ENCODE data around the gene SHH.

The SHH gene

DNA sequence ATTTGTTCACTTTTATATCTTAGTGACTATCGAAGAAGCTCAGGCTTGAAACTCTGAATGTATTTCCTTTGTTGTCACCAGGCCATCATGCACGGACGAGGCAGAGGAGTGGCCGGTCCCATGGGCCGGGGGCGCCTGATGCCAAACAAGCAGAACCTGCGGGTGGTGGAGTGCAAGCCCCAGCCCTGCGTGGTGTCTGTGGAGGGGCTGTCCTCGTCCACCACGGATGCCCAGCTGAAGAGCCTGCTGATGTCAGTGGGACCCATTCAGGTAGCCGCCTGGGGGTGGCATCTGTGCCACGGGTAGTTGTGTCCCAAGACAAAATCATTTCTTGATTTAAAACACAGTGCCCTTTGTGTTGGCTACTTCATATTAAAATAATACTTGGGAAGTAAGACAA is 45.9 kb downstream of the SHH start:
- DNase-seq (ENCODE audit: low read depth in 3 of 3, low spot score in 1 of 3): no peak

GRCh38 chr7:155765458-155765857 is 46.8 kb downstream of the SHH start:
- no peak for DNase-seq (ENCODE audit: low read depth in 3 of 3, low spot score in 1 of 3)

GRCh38 chr7:155764438-155764793 is 47.8 kb downstream of the SHH start:
- DNase-seq (ENCODE audit: low read depth in 3 of 3, low spot score in 1 of 3): no peak

DNA sequence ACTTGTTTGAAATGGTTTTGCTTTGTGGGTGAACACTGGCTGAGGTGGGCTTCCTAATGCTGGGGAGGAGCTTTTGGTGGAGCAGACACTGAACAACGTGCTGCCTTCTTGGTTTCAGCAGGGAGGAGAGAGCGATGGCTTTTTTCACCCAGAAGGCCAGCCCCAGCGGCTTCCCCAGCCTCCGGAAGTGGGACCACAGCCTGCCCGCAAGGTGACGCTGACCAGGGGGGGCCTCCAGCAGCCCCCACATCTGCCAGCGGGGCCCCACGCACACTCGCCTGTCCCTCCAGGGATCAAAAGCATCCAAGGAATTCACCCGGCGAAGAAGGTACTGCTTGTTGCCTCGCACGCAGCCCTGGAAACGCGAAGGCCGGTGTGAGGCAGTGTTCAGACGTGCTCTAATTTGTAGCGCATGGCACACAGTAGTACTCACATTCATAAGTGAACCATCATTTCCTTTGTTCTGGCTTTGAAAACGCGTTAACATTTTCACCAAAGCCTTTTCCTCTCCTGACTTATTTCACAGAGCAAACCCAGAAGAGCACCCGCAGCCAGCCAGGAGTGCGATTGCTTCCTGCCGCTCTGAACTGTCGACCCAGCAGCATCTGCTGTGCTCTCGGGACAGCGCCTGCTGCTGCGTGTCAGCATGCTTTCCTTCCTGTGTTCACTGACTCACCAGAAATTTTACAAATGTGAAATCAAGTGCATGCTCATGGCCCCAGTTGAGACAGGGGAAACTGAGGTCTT is 48.4 kb downstream of the SHH start:
- DNase-seq (ENCODE audit: low read depth in 3 of 3, low spot score in 1 of 3): peak in 1 of 3 donors; percentile 11

DNA sequence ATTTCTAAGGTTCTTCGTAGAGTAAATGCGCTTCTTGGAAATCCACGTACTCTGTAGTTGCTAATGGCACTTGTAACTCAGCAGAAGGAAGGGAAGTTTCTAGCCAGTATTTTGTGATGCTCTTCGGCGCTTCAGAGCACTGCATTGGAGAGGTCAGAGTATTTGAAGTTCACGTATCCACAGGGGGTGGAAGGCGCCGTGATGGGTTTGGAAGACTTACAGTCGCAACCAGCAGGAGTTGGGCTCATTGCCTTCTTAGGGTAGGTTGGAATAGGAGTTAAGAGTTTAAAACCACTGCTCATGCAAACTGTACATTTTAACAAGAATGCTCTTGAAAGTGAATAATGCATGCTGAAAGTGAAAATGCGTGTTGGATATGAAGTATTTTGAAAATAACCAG is 49.1 kb downstream of the SHH start:
- DNase-seq (ENCODE audit: low read depth in 3 of 3, low spot score in 1 of 3): no peak

DNA sequence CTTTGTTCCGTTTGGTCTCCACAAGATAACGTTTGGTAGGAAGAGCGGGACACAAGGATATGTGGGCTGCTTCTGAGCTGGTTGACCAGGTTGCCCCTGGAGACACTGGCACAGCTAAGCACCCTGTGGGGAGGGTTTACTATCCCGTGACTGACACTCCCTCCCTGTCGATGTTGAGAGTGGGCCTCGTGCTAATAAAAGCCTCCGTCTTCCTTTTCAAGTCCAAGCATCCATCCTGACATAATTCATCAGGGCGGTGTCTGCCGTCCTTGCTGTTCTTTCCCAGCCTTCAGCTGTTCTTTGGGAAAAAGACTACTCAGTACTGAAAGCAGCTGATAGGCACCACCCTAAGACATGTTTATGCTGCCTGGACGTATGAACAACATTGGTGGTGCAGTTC is 49.6 kb downstream of the SHH start:
- DNase-seq (ENCODE audit: low read depth in 3 of 3, low spot score in 1 of 3): no peak

DNA sequence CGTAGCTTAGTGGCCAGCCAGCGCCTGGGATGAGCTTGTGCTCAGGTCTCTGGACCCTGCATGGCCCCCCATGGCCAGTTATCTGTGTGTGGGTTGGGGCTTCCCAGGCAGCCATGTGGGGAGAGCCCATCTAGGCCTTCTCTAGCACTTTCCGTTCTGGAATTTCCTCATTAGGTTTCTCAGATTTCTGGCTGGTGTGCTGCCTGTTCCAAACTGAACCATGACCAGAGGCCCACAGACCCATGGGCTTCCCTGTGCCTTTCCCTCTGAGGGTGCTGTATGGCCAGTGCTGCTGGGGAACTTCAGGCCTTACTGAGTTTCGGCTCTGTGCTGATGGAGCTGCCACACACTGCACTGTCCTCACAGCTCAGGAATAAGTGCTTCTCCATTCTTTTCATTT is 50.2 kb downstream of the SHH start:
- DNase-seq (ENCODE audit: low read depth in 3 of 3, low spot score in 1 of 3): no peak

DNA sequence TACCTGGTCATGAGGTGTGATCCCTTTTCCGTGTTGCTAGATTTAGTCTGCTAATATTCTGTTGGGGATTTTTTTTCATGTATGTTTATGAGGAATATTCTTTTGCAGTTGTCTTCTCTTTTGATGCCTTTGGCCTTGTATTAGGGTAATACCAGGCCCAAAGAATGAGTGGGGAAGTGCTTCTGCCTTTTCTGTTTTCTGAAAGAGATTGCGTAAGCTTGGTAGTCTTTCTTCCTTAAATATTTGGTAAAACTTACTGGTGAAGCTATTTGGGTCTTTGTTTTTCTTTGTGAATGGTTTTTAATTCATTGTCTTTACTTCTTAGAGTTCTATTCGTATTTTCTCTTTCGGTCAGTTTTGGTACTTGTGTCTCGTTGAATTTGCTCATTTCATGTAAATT is 51.1 kb downstream of the SHH start:
- DNase-seq (ENCODE audit: low read depth in 3 of 3, low spot score in 1 of 3): no peak

DNA sequence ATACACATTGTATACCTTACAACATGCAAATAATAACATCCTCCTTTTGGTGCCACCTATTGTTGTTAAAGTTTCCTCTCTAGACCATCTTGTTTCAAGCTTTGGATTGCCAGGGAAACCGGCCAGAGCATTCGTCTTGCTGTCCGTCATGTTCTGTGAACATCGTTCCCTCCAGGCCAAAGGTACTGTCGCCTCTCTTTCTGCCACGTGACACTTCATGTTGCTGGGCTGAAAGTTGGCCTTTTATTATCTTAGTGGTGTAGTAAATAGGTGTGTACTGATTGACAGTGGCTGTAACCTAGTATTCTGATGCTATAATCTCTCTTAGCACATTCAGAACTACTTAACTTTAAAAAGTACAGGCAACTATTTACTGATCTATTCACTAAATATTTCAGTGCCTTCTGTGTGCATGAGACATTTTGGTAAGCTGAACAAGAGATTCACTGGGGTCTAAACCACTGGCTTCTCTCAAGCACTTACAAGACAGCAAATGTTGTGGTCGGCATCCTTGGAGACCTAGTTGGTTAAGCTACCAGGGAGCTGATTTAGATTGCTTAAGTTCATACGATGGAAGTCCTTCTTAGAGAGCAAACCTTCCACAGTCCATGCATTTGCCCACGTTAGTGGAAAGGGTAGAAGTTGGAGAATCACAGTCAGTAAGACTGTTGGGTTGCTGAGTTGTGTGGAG is 52.4 kb downstream of the SHH start:
- DNase-seq (ENCODE audit: low read depth in 3 of 3, low spot score in 1 of 3): no peak

DNA sequence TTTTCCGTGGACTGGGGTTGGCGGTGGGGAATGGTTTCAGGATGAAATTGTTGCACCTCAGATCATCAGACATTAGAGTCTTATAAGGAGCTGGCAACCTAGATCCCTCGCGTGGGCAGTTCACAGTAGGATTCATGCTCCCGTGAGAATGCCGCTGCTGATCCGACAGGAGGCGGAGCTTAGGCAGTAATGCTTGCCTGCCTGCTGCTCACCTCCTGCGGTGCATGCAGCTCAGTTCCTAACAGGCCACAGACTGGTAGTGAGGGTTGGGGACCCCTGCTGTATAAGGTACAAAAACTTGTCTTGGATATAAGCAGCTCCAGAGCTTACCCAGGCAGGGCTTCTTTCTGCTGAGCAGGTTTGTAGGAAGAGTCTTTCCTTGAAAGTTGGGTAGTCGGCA is 53.9 kb downstream of the SHH start:
- no peak for DNase-seq (ENCODE audit: low read depth in 3 of 3, low spot score in 1 of 3)

GRCh38 chr7:155756322-155756721 is 55.9 kb downstream of the SHH start:
- DNase-seq (ENCODE audit: low read depth in 3 of 3, low spot score in 1 of 3): no peak

- no peak for DNase-seq (ENCODE audit: low read depth in 3 of 3, low spot score in 1 of 3)
These were observed 57.2 kb downstream of the SHH start for GRCh38 chr7:155755026-155755425.

- DNase-seq (ENCODE audit: low read depth in 3 of 3, low spot score in 1 of 3): no peak
These were observed 58.1 kb downstream of the SHH start for GRCh38 chr7:155754165-155754564.

- DNase-seq (ENCODE audit: low read depth in 3 of 3, low spot score in 1 of 3): no peak
These were observed 58.8 kb downstream of the SHH start for GRCh38 chr7:155753446-155753965.

DNA sequence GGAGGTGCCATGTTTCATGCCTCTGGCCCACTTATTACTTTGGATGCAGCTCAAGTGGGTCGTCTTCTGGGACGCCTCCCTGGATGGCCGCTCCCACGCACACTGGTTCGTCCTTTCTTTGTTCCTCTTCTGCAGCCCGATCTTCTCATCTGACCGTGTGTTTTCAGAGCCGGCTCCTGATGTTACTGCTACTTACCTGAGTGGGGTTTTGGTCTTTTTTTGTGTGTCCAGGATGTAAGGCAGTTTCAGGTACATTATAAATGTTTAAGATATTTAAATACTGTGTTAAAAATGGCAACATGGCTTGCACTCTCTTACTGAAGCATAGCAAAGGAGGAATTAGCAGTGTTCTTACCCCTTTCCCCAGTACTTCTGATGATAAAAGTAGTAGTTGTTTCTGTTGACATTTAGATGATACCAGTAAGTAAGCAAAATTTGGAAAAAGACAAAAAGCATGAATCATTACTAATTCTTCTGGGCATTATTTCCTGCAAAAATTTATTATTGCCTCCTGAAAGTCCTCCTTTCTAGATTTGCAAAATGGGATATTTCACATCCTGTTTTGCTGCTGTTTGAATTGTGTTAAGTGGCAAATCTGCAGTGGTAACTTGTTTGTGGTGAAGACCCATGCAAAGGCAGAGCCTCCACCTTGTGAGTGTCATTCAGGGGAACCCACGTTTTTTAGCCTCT is 59.4 kb downstream of the SHH start:
- DNase-seq (ENCODE audit: low read depth in 3 of 3, low spot score in 1 of 3): no peak

DNA sequence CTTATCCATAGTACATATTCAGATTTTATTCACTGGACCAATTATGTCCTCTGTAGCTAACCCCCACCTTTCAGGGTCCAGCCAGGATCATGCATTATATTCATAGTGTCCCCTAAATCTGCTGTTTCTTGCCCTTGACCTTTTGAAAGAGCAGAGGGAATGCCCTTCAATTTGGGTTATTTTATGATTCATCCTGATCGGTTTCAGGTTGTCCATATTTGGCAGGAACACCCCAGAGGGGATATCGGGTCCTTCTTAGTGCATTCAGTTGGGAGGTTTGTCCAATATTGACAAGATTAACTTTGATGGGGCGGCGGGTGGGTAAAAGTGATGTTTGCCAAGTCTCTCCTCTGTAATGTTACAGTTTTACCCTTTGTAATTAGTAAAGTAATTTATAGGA is 60.9 kb downstream of the SHH start:
- DNase-seq (ENCODE audit: low read depth in 3 of 3, low spot score in 1 of 3): no peak

DNA sequence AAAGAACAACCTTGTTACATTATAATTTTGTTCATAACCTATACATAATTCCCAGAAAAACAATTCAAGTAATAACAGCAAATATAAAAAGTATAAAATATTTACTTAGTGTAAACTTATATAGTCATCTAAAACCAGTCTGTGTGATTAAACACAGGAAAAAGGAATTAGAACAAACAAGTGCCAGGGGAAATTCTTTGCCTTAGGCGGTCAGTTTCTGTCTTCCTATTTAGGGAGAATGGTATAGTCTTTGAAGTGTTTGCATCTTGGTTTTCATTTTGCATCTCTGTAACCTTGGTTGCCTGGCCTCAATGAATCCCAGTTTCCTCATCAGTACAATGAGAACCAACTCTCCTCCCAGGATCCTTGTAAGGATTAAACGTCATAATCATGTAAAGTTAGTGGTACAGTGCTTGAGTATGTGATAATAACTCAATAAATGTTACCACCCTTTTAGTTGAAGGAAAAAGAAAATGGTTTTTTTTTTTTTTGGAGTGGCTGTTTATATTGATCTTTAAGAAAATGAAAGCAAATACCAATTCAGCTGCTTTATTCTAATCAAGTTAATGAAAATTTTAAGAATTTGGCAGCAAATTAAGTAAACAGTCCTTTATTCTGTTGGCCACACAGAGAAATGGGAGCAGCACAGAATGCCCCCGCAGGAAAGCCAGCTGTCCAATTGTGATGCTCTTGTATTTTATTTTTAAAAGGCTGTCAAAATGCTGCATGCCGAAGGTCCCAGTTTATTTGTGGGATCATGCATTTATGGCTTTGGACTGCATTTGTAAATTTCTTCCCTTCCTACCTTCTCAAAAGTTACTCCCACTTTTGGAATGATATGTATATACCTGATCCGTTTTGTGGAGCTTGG is 61.8 kb downstream of the SHH start:
- DNase-seq (ENCODE audit: low read depth in 3 of 3, low spot score in 1 of 3): no peak

Measured in stimulated activated CD4-positive, alpha-beta T cell treated with anti-CD3 and anti-CD28 coated beads, TNF-alpha, amount 100 ng/mL, for 1 hour (primary cell).